Esophagus muscularis mucosa (tissue), 3 donors: ENCODE data around the gene NELFCD.

Experiments
- CTCF ChIP-seq, 3 experiments: fragments of 200-600 bp in 2 of 3; fragments of 450-650 bp in 1 of 3; sonication (generic) in 2 of 3; IDR thresholded peaks; one replicate each; pipeline ENCODE4 v1.5.1; 2017 to 2019; ENCODE audit warnings: antibody characterized with exemption in 3 of 3, mild to moderate bottlenecking in 2 of 3, moderate library complexity in 1 of 3
- EP300 ChIP-seq: sonication (generic); formaldehyde crosslinking; IDR thresholded peaks from one replicate; pipeline ENCODE4 v1.6.1; 2017; ENCODE audit warnings: antibody characterized with exemption

- TF ChIP-seq CTCF (IDR thresholded peaks at IDR 0.05) (no peak), EP300 (no peak)
Measured at GRCh38 chr20:58998656-58999055, 17.6 kb downstream of the NELFCD start.
